Measurements from ENCODE around the gene MEI1.

MEI1 gene

GRCh38 chr22:41844513-41844912 is 145.2 kb downstream of the MEI1 start:
- TF ChIP-seq CTCF (conservative IDR thresholded peaks at IDR 0.05; ENCODE audit: low read depth, low read length) = no peak
- H3K4me3 ChIP-seq (ENCODE audit: low read depth, low read length) = no peak overlapping the region
- DNase-seq (ENCODE audit: low read depth) = no peak

- no peak overlapping the region for H3K4me3 ChIP-seq (ENCODE audit: low read depth, low read length)
- DNase-seq (ENCODE audit: low read depth) = no peak
- no peak for TF ChIP-seq CTCF (conservative IDR thresholded peaks at IDR 0.05; ENCODE audit: low read depth, low read length)
Observed at GRCh38 chr22:41845380-41846267, 146.3 kb downstream of the MEI1 start.

- TF ChIP-seq CTCF (conservative IDR thresholded peaks at IDR 0.05; ENCODE audit: low read depth, low read length) = no peak
Observed at GRCh38 chr22:41846268-41846987, 147.1 kb downstream of the MEI1 start.

GRCh38 chr22:41847300-41847699 is 148.0 kb downstream of the MEI1 start:
- no peak for DNase-seq (ENCODE audit: low read depth)
- TF ChIP-seq CTCF (conservative IDR thresholded peaks at IDR 0.05; ENCODE audit: low read depth, low read length) = no peak
- no peak overlapping the region for H3K4me3 ChIP-seq (ENCODE audit: low read depth, low read length)

More at GRCh38 chr22:41846268-41846987, 147.1 kb downstream of the MEI1 start:
- H3K4me3 ChIP-seq (ENCODE audit: low read depth, low read length) = no peak overlapping the region
- no peak for DNase-seq (ENCODE audit: low read depth)

- no peak for DNase-seq (ENCODE audit: low read depth)
- TF ChIP-seq CTCF (conservative IDR thresholded peaks at IDR 0.05; ENCODE audit: low read depth, low read length) = no peak
- H3K4me3 ChIP-seq (ENCODE audit: low read depth, low read length) = no peak overlapping the region
Observed at GRCh38 chr22:41848468-41848867, 149.2 kb downstream of the MEI1 start.
